NT2/D1 (cell line): ENCODE measurements around the gene FAM169A.
"Not testable (repeated sequence)": the region's sequence is repeated elsewhere in the genome, so short reads cannot be mapped to it uniquely, and the experiment has no call there.

Source experiments
- DNase-seq: peaks from one replicate; pipeline ENCODE4 v3.0.0-alpha.2; 2011; ENCODE audit warnings: low read depth, low spot score
- H3K27me3 ChIP-seq: 2 replicates; pipeline ENCODE4 v1.6.0; 2011; ENCODE audit warnings: mild to moderate bottlenecking; ENCODE audit not compliant: insufficient read length, insufficient read depth
- H3K36me3 ChIP-seq: 2 replicates; pipeline ENCODE4 v1.6.1; 2011; ENCODE audit warnings: mild to moderate bottlenecking, low read length, mixed read lengths; ENCODE audit not compliant: insufficient read depth, insufficient read length
- H3K4me1 ChIP-seq: 2 replicates; pipeline ENCODE4 v1.5.1; 2011; ENCODE audit not compliant: insufficient read depth, insufficient read length
- H3K4me3 ChIP-seq: 2 replicates; pipeline ENCODE4 v1.5.1; 2011; ENCODE audit warnings: low read depth; ENCODE audit not compliant: insufficient read length
- H3K9ac ChIP-seq: 2 replicates; pipeline ENCODE4 v1.6.0; 2011; ENCODE audit warnings: low read depth; ENCODE audit not compliant: insufficient read length
- H3K9me3 ChIP-seq: 2 replicates; pipeline ENCODE4 v1.5.1; 2011; ENCODE audit warnings: mild to moderate bottlenecking, low read length; ENCODE audit not compliant: insufficient read depth
- SUZ12 ChIP-seq: IDR thresholded peaks from 2 replicates; pipeline ENCODE4 v1.6.1; 2011; ENCODE audit not compliant: insufficient read length, insufficient read depth; ENCODE audit errors: extremely low read depth
- YY1 ChIP-seq: IDR thresholded peaks from 2 replicates; pipeline ENCODE4 v1.6.1; 2011; ENCODE audit not compliant: insufficient read length, insufficient read depth
- ZNF274 ChIP-seq: IDR thresholded peaks from 2 replicates; pipeline ENCODE4 v1.6.1; 2011; ENCODE audit warnings: mild to moderate bottlenecking, low read depth, low read length

FAM169A gene

GRCh38 chr5:74895906-74896305 lies 29.7 kb upstream of the FAM169A start:
- Histone ChIP-seq H3K9me3 (peaks cover 11% of the 10 kb centered on the region; the same call in 1 of the 2 replicates), H3K9ac (no peak overlapping the region), H3K27me3 (no peaks in the 10 kb centered on the region), H3K4me3 (no peak overlapping the region), H3K4me1 (no peaks in the 10 kb centered on the region), H3K36me3 (no peaks in the 10 kb centered on the region)
- TF ChIP-seq YY1: no peak
- no peak for DNase-seq

- H3K9me3 ChIP-seq: peaks cover 11% of the 10 kb centered on the region; the same call in 1 of the 2 replicates
- no peak overlapping the region for H3K9ac ChIP-seq
- no peak for DNase-seq
- no peaks in the 10 kb centered on the region for H3K36me3 ChIP-seq
- TF ChIP-seq ZNF274: no peak
- TF ChIP-seq SUZ12: no peak
- no peak for TF ChIP-seq YY1
- H3K27me3 ChIP-seq: no peaks in the 10 kb centered on the region
- no peaks in the 10 kb centered on the region for H3K4me1 ChIP-seq
- H3K4me3 ChIP-seq: no peak overlapping the region
These were observed 28.2 kb upstream of the FAM169A start for GRCh38 chr5:74894351-74894750.

- no peak for DNase-seq
- H3K4me3 ChIP-seq: no peak overlapping the region
- no peaks in the 10 kb centered on the region for H3K36me3 ChIP-seq
These were observed 26.7 kb upstream of the FAM169A start for GRCh38 chr5:74892921-74893320.

GRCh38 chr5:74889523-74890105 lies 23.4 kb upstream of the FAM169A start:
- Histone ChIP-seq H3K36me3 (no peaks in the 10 kb centered on the region), H3K9me3 (peaks cover 5% of the 10 kb centered on the region; the same call in 1 of the 2 replicates), H3K4me1 (no peaks in the 10 kb centered on the region), H3K9ac (no peak overlapping the region), H3K4me3 (no peak overlapping the region), H3K27me3 (no peaks in the 10 kb centered on the region)
- TF ChIP-seq ZNF274 (no peak), YY1 (no peak), SUZ12 (no peak)
- no peak for DNase-seq

More at GRCh38 chr5:74892921-74893320, 26.7 kb upstream of the FAM169A start:
- no peak for TF ChIP-seq SUZ12
- H3K27me3 ChIP-seq: no peaks in the 10 kb centered on the region
- no peak overlapping the region for H3K9ac ChIP-seq
- no peaks in the 10 kb centered on the region for H3K4me1 ChIP-seq
- H3K9me3 ChIP-seq: peaks cover 11% of the 10 kb centered on the region; the same call in 1 of the 2 replicates

- H3K9me3 ChIP-seq: no peaks in the 10 kb centered on the region
- H3K4me1 ChIP-seq: no peaks in the 10 kb centered on the region
- no peaks in the 10 kb centered on the region for H3K27me3 ChIP-seq
- H3K36me3 ChIP-seq: no peaks in the 10 kb centered on the region
- TF ChIP-seq ZNF274 (no peak), YY1 (no peak), SUZ12 (no peak)
- no peak for DNase-seq
- H3K9ac ChIP-seq: no peak overlapping the region
- H3K4me3 ChIP-seq: no peak overlapping the region
These were observed 21.9 kb upstream of the FAM169A start for GRCh38 chr5:74888117-74888516.

GRCh38 chr5:74885170-74885569 lies 19.0 kb upstream of the FAM169A start:
- Histone ChIP-seq H3K4me3 (no peak overlapping the region), H3K36me3 (no peaks in the 10 kb centered on the region), H3K9ac (no peak overlapping the region), H3K4me1 (no peaks in the 10 kb centered on the region), H3K27me3 (no peaks in the 10 kb centered on the region), H3K9me3 (no peaks in the 10 kb centered on the region)
- TF ChIP-seq YY1: no peak
- TF ChIP-seq SUZ12: no peak
- TF ChIP-seq ZNF274: no peak
- no peak for DNase-seq

- H3K9me3 ChIP-seq, DNase-seq, H3K27me3 ChIP-seq, H3K4me1 ChIP-seq, H3K36me3 ChIP-seq, H3K4me3 ChIP-seq: not testable (repeated sequence)
- H3K9ac ChIP-seq: peak overlapping the region; percentile 36
These were observed 16.4 kb upstream of the FAM169A start for GRCh38 chr5:74882379-74883134.
